AG04449 (cell line): ENCODE measurements around the gene HAS3.
"Not testable (repeated sequence)": the region's sequence is repeated elsewhere in the genome, so short reads cannot be mapped to it uniquely, and the experiment has no call there.

Source experiments
- CTCF ChIA-PET: fragments of 350-600 bp; formaldehyde crosslinking; extraction: SDS; loops from one replicate; lab custom pipeline; 2021; ENCODE audit warnings: antibody characterized with exemption; lab: Yijun Ruan, JAX
- POLR2A ChIA-PET: fragments of 400-600, 350-600 bp; formaldehyde crosslinking; extraction: SDS; loops from one replicate; lab custom pipeline; 2020; ENCODE audit warnings: antibody characterized with exemption, inconsistent platforms; lab: Yijun Ruan, JAX
- DNase-seq: peaks from one replicate; pipeline ENCODE4 v3.0.0-alpha.2; 2010; ENCODE audit warnings: low read depth, low spot score
- H3K4me3 ChIP-seq: 2 replicates; pipeline ENCODE4 v1.5.1; 2011; ENCODE audit warnings: low read depth, mild to moderate bottlenecking, control low read depth, low read length
- CTCF ChIP-seq: IDR thresholded peaks from one replicate; pipeline ENCODE4 v1.5.1; 2011; ENCODE audit warnings: mild to moderate bottlenecking, moderate library complexity, low read length, control low read depth, inconsistent platforms; ENCODE audit not compliant: insufficient read depth; ENCODE audit errors: missing control alignments

HAS3 gene

GRCh38 chr16:69118468-69118867, 13.0 kb downstream of the HAS3 start:
- CTCF ChIA-PET: interaction anchor here (0.7 to 16.2 kb wide), 8 partner anchors 7 to 271 kb away, joined by 3 to 303 read pairs (median 4); partner anchors contain the start of genes HAS3 and TANGO6
- no peak for TF ChIP-seq CTCF
- DNase-seq: no peak
- POLR2A ChIA-PET: no interaction called here
- no peak overlapping the region for H3K4me3 ChIP-seq

DNA sequence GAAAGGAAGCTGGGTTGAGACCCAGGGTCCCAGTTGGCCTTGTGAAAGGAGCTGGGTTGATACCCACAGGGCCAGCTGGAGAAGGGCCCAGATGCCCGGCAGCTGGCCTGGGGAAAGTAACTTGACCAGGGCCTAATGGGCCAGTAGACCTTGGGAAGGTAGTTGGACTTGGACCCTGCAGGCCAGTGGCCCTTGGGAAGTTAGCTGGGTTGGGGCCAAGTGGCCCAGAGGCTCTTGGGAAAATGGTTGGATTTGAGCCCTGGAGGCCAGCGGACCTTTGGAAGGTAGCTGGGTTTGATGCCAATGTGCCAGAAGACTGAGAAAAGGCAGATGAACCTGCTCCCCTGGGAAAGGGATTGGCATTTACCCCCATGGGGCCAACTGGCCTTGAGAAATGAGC, 13.5 kb downstream of the HAS3 start:
- no peak for DNase-seq
- ChIA-PET POLR2A (no interaction called here), CTCF (interaction anchor here (0.7 to 16.2 kb wide), 7 partner anchors 7 to 528 kb away, joined by 3 to 303 read pairs (median 4); partner anchors contain the start of gene TANGO6)
- TF ChIP-seq CTCF: no peak
- no peak overlapping the region for H3K4me3 ChIP-seq

- POLR2A ChIA-PET: no interaction called here
- DNase-seq: no peak
- CTCF ChIA-PET: interaction anchor here (0.8 to 16.2 kb wide), 4 partner anchors 8 to 529 kb away, joined by 3 to 303 read pairs (median 82); partner anchors contain the start of gene TANGO6
- H3K4me3 ChIP-seq: no peak overlapping the region
- no peak for TF ChIP-seq CTCF
These were observed 14.1 kb downstream of the HAS3 start for GRCh38 chr16:69119536-69119935.

GRCh38 chr16:69120096-69120664, 14.7 kb downstream of the HAS3 start:
- DNase-seq: no peak
- TF ChIP-seq CTCF: no peak
- ChIA-PET POLR2A (no interaction called here), CTCF (interaction anchor here (0.7 to 16.2 kb wide), 7 partner anchors 8 to 530 kb away, joined by 3 to 303 read pairs (median 10); partner anchors contain the start of gene TANGO6)
- H3K4me3 ChIP-seq: no peak overlapping the region

GRCh38 chr16:69123910-69124309, 18.5 kb downstream of the HAS3 start:
- peak; percentile 52 for TF ChIP-seq CTCF
- no peak for DNase-seq
- CTCF ChIA-PET: interaction anchor here (0.6 to 16.2 kb wide), 49 partner anchors 10 to 608 kb away, joined by 3 to 303 read pairs (median 4); partner anchors contain the start of genes CHTF8, HAS3, TANGO6 and UTP4
- POLR2A ChIA-PET: interaction anchor here (0.6 kb wide), 1 partner anchor 138 kb away, joined by 4 read pairs; no protein-coding TSS in a partner anchor
- H3K4me3 ChIP-seq: no peak overlapping the region

DNA sequence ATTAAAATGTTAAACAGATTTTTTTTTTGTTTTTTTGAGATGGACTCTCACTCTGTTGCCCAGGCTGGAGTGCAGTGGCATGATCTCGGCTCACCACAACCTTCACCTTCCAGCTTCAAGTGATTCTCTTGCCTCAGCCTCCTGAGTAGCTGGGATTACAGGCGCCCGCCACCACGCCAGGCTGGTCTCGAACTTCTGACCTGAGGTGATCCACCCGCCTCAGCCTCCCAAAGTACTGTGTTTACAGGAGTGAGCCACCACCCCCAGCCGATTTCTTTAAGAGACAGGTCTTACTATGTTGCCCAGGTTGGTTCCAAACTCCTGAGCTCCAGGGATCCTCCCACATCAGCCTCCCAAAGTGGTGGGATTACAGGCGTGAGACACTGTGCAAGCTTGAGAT, 19.0 kb downstream of the HAS3 start:
- CTCF ChIA-PET: interaction anchor here (0.6 to 16.2 kb wide), 46 partner anchors 9 to 609 kb away, joined by 3 to 303 read pairs (median 5); partner anchors contain the start of genes CHTF8, HAS3, TANGO6 and UTP4
- POLR2A ChIA-PET: interaction anchor here (0.6 to 1.1 kb wide), 2 partner anchors 138 to 277 kb away, joined by 4 to 5 read pairs; no protein-coding TSS in a partner anchor
- not testable (repeated sequence) for DNase-seq, H3K4me3 ChIP-seq

DNA sequence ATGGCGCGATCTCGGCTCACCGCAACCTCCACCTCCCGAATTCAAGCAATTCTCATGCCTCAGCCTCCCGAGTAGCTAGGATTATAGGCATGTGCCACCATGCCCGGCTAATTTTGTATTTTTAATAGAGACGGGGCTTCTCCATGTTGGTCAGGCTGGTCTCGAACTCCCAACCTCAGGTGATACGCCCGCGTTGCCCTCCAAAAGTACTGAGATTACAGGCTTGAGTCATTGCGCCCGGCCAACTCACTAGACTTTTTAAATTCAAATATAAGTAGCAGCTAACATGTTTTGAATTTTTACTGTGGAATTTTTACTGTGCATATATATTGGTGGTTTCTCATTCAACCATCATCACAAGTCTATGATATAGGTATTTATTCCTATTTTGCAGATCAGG, 19.5 kb downstream of the HAS3 start:
- DNase-seq, H3K4me3 ChIP-seq: not testable (repeated sequence)
- ChIA-PET CTCF (interaction anchor here (0.9 to 16.2 kb wide), 27 partner anchors 11 to 604 kb away, joined by 3 to 303 read pairs (median 7); partner anchors contain the start of gene TANGO6), POLR2A (interaction anchor here (1.1 kb wide), 1 partner anchor 278 kb away, joined by 5 read pairs; no protein-coding TSS in a partner anchor)
